Transverse colon (tissue), 3 donors: ENCODE measurements around the gene MRPL41.
"Not testable (repeated sequence)": the region's sequence is repeated elsewhere in the genome, so short reads cannot be mapped to it uniquely, and the experiment has no call there.

ENCODE experiments used
- CTCF ChIP-seq, 5 experiments: fragments of 200-600 bp in 3 of 5; fragments of 450-650 bp in 2 of 5; sonication (generic) in 3 of 5; IDR thresholded peaks; 1 replicate in 2 of 5; 2 replicates in 3 of 5; pipeline ENCODE4 v1.5.1; 2016 to 2017; ENCODE audit warnings: antibody characterized with exemption in 5 of 5, inconsistent platforms in 3 of 5, mild to moderate bottlenecking in 2 of 5, moderate library complexity in 1 of 5
- POLR2A ChIP-seq: fragments of 450-650 bp; IDR thresholded peaks from one replicate; pipeline ENCODE4 v1.6.1; 2016; ENCODE audit warnings: antibody characterized with exemption, mild to moderate bottlenecking, moderate library complexity

DNA sequence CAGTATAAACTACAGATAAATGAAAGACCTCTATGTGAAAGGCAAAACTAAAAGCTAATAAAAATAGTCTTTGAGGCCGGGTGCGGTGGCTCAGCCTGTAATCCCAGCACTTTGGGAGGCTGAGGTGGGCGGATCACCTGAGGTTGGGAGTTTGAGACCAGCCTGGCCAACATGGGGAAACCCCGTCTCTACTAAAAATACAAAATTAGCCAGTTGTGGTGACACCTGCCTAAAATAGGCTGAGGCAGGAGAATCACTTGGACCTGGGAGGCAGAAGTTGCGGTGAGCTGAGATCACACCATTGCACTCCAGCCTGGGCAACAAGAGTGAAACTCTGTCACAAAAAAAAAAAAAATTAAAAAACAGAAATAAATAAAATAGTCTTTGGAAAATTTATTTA, 38.5 kb upstream of the MRPL41 start:
- not testable (repeated sequence) for TF ChIP-seq CTCF (IDR thresholded peaks at IDR 0.05); POLR2A
